ENCODE data around the gene BEND5.
A peak's percentile ranks its signal among the peaks of the same experiment; 100 is the strongest.

Gene BEND5, protein sequence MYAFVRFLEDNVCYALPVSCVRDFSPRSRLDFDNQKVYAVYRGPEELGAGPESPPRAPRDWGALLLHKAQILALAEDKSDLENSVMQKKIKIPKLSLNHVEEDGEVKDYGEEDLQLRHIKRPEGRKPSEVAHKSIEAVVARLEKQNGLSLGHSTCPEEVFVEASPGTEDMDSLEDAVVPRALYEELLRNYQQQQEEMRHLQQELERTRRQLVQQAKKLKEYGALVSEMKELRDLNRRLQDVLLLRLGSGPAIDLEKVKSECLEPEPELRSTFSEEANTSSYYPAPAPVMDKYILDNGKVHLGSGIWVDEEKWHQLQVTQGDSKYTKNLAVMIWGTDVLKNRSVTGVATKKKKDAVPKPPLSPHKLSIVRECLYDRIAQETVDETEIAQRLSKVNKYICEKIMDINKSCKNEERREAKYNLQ

DNA sequence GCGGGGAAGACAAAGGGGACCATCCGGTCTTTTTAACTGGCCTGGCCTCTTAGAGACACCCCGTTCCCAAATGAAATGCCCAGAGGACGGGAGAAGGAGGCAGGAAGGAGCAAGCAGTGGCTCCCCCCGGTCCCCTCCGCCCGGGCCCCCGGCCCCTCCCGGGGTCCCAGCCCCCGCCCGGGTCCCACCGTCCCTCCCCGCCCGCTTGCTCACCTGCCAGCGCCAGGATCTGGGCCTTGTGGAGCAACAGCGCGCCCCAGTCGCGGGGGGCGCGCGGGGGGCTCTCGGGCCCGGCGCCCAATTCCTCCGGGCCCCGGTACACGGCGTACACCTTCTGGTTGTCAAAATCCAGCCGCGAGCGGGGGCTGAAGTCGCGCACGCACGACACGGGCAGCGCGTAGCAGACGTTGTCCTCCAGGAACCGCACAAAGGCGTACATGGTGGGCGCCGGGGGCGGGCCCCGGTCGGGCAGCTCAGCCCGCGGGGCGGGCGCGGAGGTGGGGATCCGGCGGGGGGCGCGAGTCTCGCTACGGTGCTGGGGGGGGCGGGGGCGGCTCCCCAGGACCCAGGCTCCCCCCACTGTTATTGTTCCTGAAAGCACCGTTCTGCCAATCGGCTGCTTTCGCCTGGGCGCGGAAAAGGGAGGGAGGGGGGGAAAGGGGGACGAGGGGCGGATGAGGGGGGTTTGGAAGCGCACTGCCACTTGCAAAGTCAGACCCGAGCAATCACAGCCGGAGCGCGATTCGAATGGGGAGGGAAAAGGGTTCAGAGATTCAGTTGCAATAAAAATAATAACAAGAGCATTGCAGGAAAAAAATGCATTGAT lies at the start of gene BEND5:
Gene BEND5 (minus strand): TSS at position 499 of the 826 bp plus-strand sequence. CDS start 60 bp downstream, at position 439.
- no peak for DNase-seq

DNA sequence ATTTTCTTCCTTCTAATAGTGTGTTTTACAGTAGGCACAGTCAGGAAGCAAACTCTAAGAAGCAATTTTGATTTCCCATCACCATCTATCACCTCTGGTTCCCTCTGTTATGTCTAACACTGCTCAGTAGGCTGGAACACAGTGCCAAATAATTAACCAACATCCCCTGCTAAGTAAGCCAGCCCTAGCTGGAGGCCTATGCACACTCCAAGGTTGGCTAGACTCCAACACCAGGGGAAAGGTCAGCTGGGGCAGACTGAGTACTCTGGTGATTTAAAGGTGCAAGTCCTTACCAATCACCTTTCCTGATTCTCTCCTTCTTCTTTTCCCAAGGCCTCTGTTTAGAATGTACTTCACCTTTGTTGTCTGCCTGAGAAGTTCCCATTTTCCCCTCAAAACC lies 46.5 kb upstream of the BEND5 start:
- DNase-seq, result no peak

DNA sequence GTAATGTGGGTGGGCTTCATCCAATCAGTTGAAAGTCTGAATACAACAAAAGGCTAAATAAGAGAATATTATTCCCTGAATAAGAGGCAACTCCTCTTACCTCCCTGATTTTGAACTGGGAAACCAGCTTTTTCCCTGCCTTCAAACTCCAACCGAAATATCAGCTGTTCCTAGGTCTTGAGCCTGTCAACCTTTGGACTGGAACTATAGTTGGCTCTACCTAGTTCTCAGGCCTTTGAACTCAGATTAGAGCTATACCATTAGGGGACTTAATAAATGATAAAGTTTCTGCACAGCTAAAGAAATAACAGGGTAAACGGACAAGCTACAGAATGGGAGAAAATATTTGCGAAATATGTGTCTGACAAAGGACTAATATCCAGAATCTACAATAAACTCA lies 43.8 kb upstream of the BEND5 start:
- DNase-seq, result no peak

DNA sequence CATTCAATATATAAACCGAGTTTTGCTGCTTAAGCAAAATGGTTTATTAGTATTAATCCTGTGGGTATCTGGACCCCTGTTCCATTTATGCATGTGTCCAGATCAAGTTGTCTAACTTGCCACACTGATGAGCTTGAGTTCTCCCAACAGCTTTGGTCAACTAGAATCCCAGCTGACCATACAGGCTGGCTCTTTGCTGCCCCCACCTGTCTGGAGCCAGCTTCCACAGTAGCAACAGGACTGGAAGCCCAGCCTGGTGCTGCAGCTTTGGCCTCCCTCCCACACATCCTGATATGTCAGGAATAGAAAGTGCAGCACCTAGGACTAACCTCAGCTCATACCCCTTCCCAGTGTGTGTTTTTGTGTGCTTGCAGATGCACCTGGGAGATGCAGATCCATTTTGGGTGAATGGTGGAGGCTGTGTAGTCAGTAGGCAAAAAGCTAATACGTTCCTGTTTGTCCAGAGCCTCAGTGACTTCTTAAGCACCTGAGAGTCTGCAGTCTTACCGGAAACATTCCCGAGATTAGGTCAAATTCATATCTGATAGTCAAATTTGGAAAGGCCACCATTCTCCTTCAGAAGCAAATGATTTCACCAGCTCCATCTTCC lies 40.9 kb upstream of the BEND5 start:
- peak; percentile 12 for DNase-seq

DNA sequence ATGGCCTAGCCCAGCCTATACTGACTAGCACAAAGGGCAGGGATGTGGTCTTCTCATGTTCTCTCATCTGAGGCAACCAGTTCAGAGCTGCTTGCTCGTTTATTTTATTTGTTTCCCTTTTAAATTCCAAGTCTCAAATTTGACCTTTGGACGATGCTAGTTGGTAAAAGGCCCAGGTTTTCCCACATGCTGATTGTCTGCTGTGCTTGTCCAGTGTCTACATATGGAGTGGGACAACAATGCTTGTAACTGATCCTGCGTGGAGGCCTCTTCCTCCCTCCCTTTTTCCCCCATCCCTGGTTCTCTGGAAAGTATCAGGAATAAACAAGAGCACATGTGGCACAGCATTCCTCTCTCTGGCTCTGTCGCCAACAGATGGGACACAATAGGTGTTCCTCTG lies 34.0 kb upstream of the BEND5 start:
- no peak for DNase-seq

DNA sequence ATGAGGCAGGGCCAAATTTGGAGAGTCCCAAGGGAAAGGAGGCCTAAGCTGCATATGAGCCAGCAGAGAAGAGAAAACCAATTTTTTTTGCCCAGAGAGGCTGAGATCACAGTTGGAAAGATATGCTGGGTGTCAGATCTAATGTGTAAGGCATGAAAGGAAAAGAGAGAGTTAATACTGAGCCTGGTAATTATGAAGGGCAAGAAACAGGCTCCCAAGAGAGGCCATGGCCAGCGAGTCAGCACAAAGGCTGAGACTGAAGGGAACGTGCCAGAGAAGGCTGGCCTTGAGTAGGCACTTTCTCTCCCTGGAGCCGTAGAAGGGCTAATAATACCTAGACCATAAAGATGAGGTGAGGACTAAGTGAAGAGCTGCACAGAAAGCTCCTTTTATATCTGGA lies 31.8 kb upstream of the BEND5 start:
- no peak for DNase-seq

DNA sequence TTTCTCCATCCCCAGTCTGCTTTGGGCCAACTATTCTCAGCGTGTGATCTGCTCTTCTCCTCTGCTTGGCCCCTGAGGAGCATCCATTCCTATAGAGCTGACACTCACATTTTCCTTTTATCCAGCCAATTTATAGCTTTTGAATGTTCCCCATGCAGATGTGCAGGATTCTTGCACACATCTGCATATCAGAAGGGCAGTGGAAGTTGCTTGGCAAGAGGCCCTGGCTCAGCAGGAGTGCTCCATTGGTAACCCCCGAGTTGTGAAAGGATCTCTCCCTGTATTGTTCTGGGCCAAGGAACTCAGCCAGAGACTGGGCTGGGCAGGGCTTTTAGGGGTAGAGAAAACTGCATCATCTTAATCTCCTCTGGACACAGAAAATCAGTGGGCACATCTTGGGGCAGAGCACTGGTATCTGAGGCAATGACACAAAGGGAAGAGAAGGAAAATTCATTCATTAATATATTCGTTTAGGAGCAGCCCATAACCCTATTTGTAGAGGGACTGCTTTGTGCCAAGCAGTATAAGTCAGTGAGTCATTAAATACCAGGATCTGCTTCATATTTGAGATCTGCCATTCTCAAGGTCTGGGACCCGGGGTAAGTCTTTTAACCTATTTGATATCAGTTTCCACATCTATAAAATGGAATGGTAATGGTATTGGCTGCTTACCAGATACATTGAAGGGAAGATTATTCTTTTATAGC lies 31.0 kb upstream of the BEND5 start:
- no peak for DNase-seq

DNA sequence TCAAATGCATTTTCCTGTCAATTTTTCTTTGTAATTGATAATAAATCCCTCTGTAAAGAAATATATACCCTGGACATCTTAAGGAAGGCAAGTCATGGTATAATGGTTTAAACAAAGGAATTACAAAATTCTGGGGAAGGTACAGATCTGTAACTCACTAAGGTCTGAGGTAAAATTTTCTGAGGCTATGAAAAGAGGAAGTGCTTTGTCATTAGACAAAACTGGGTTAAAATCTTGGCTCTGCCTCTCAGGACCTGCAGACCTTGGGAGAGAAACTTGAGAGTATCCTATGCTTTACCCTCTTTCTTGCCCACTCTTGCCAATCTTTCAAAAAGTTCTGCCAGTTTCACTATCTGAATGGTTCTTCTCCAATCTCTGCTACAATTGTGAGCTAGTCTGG lies 26.8 kb upstream of the BEND5 start:
- DNase-seq, result no peak

DNA sequence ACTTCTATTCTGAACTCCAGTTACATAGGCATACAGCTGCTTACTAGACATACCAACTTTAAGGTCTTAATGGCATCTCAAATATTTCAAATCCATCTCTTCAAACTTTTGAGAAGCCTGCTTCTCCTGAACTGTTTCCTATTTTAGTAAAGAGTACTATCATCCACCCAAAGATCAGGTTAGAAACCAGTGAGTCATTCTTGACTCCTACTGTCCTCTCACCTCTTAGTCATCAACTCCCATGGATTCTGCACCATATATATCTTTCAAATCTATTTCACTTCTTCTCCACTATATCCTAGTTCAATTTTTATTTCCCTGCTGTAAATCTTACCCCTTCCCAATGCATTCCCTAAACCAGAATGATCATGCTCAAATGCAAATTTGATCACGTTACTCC lies 18.1 kb upstream of the BEND5 start:
- no peak for DNase-seq

DNA sequence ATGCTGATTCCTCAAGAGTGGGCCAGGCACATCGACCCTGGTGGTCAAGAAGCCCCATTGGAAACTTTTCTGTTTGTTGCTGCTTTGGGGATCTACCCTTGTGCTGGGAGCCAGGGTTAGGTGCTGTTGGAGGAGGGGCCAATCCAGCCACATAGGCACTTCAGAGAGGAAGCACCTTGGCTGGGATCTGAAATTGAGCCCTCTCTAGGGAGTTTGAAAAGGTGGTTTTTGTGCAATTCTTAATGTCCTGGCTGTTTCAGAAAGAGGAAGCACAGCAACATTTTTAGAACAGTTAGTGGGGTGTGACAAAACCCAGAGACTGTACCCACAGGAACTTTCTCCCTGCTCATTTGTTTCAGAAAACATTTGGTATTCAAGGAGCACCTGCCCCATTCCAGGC lies 17.2 kb upstream of the BEND5 start:
- DNase-seq, result no peak

DNA sequence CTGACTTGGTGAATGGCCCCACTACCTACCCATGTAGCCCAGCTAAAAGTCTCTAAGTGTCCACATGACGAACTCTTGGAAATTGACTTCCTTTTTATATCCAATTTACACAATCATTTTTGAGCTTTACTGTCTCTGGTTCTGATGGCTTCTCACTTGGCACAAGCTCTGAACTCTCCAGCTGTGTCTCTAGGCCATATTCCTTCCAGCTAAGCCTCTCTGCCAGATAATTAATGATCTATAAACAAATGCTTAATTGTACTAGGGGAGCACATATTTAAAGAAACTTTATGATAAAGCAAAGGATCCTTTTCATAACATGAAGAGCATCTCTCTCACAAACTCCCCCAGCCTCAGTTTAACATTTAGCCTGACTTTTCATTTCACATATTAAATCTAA lies 16.3 kb upstream of the BEND5 start:
- no peak for DNase-seq

DNA sequence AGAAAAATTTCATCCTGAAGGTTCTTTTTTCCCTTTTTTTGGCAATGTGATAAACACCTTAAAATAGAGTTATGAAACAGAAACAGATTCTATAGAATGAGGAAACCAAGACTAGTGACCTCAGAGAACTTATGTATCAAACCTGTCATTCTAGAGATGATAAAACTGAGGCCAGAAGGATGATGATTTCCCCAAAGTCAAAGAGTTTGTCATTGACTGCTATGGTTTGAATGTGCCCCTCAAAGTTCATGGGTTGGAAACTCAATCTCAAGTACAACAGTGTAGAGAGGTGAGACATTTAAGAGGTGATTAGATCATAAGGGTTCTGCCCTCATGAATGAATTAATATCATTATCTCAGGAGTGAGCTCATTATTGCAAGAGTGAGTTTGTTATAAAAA lies 13.7 kb upstream of the BEND5 start:
- DNase-seq, result no peak

DNA sequence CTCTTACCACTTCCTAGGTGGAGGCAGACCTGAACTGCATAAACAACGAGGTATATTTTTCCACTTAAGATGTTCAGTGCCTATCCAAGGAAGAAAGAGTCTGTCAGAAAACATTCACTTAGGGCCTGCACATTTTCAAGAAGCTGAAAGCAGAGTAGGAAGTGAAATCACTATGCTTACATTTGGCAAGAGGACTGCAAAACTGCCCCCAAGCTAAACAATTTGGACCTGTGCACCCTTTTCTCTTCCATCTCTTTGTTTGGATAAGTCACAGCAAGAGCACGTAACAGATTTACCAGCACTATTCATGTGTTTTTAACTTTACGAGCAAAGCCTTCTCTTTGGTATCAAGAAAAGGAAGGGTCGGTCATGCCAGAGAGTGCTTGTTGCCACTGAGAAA lies 13.2 kb upstream of the BEND5 start:
- DNase-seq, result no peak

DNA sequence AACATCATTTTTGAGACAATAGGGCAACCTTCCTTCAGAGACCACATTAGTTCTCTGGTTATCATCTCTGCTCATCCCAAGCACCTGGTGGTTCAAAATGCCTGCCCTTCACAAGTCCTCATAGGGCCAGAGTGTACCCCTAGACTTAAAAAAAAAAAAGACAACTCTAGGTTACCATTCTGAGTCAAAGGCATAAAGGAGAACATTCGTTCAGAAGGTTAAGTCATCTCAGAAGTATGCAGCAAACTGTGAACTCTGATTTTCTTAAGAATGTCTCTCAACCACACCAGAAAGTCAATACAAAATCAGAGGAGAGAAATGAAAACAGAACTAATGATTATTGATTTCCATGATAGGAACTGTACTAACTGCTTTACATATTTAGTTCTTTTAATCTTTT lies 9.2 kb upstream of the BEND5 start:
- no peak for DNase-seq

DNA sequence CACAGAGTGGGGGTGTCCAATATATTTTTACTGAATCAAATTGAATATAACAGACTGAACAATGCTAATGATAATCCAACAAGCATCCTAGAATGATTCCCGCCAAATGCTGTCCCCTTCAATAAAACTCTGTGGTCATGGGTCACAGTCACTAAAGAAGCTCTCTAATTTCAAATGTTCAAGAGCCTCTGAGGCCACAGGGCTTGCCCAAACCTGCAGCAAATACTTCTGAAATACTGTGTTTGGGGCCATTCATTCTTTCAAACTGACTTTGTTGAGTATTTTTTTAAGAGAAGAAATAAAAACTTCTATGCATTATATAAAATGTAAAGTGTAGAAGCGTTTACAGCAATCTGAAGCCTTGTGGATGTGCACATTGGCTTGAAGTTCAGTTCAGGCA lies 7.6 kb upstream of the BEND5 start:
- no peak for DNase-seq

DNA sequence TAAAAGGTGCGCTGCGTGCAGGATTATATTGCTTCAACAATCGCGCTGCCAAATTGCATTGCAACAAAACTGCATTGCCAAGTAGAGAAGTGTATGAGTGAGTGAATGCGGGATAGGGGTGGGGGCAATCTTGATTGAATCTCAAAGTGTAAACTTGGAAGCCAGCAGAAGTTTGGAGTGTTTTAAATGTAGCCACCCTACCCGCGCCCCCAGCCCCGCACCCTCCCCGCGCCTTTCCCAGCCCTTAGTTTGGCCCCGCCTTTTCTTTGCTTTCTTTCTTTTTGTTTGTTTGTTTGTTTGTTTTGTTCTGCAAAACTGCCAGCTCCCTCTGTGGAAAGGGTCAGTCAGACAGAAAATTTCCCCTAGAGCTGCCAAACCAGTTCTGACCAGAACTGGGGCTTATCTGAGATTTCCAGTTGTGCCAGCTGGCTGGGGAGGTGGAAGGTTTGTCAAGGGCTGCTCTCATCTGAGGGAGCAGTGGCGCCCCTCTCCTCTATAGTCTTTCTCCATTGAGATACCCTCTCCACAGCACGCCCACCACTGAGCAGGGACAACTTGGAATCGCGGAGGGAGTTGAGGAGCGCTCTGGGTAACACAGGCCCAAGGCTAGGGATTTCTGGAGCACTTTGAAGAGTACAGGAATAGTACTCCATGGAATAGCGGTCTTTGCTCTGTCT lies 666 bp upstream of the BEND5 start:
- no peak for DNase-seq

DNA sequence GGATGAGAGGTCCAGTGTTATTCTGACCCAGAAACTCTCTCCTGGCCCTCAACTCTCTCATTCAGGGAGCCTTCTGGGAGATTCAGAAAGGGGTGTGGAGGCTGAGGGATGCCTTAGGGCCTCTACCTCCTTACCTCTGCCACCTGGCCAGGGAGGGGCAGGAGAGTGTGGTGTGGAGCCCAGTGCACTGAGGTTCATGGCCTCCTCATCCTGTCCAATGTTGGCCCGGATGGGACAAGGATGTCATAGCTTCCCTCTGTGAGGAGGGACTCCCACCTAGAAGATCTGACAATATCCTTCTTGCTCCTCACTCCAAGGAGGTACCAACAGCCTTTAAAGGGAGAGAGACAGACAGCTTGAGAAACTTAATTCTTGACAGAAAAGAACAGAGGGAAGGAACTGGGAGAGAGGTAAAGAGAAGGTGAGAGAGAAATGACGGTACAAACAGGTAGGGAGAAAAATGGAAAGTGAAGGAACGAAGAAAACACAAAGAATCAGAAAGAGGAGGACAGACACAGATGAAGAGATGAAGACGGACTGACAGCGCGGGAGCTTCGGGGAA lies 779 bp downstream of the BEND5 start:
- DNase-seq, result no peak

DNA sequence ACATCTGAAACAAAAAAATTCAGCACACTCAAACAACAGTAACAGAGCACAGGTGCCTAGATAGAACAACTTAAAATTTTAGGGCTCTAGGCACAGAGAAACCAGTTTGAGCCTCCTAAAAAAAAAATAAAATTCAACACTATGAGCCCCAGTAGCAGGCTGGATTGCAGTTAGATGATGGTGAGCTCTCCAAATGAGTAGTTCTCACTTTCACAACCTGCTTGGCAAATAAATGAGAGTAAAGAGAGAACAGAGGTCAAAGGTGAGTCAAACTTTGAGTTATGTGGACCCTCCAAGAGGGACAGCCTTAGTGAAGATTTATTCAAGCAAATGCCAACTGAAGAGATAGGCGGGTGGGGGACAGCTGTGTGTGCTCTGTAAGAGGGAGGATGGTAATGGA lies 3.6 kb downstream of the BEND5 start:
- no peak for DNase-seq

DNA sequence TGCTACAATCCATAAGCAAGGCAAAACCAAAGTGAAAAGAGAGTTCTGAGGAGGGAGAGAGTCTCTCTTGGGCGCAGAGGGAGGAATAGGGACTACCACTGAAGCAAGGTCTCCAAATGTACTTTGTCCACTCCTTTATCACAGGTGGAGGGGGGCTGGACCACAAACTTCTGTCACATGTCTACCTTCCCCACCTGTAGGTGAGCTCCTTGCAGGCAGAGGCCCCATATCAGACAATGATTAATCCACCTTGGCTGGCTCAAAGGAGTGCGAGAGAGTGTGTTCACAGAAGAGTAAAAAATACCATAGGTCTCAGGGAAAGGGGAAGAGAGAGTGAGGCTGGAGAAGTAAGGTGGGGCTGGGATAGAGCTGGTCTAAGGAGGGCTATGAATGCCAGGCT lies 4.5 kb downstream of the BEND5 start:
- no peak for DNase-seq

DNA sequence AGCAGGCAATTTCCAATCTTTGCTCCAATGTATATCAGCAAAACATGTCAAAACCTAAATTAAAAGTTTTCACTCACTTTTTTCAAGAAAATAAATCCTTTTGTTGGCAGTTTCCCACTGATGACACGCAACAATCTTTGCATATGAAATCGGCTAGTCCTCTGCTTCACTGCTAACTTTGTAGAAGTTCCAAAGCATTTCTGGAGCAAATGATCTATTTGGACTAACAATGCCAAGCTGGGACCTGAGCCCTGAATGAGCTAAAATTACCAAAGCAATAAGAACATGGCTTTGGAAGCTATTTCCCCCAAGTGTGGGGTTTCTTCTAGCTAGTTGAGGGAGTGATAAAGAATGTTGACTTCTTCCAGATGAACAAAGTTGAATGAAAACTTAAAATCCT lies 5.1 kb downstream of the BEND5 start:
- DNase-seq, result no peak

DNA sequence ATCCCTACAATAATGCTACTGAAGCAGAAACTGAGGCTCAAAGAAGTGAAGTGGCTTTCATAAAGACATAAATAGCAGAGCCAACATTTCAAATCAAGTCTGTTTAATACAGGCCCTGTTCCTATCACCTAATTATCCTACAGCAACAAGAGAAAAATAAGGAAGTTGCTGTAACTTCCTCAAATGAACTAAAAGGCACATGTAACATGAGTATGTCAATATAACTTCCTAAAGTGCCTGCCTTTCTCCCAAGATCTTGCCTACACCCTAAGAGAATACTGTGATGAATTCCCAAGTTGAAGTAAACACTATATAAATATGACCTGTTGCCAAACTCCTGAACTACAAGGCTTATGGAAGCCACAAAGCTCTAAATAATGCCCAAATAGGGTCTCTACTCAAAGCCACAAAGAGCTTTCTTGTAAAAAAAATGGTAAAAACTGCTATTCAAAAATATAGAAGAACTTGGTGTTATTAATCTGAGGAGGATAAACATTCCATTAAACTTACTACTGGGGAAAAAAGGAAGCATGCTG lies 8.6 kb downstream of the BEND5 start:
- DNase-seq, result no peak

DNA sequence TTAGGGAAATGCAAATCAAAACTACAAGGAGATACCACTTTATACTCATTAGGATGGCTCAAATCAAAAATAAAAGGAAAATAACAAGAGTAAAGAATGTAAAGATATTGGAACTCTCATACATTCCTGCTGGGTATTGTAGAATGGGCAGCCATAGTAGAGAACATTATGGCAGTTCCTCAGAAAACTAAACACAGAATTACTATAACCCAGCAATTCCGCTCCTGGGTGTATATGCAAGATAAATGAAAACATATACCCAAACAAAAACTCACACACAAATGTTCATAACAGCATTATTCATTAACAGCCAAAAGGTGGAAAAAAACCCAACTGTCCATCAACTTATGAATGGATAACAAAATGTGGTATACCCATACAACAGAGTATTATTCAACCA lies 11.4 kb downstream of the BEND5 start:
- DNase-seq, result no peak

Measured in EL (cell line).